Head of caudate nucleus (tissue), 42 donors: ENCODE results near the gene PLCH1.
A peak's percentile ranks its signal among the peaks of the same experiment; 100 is the strongest.

Experiments
- DNase-seq, 42 donors: peaks; one replicate each; pipeline versions ENCODE4 v3.0.0 to v3.0.0-alpha.2; 2020 to 2021; ENCODE audit warnings: mixed read lengths in 7 of 42
- intact Hi-C: fragments of 100-400 bp; cut with DNase I; formaldehyde crosslinking; loops from one replicate; pipeline ENCODE4 v1.15.0; 2022

PLCH1 gene

DNA sequence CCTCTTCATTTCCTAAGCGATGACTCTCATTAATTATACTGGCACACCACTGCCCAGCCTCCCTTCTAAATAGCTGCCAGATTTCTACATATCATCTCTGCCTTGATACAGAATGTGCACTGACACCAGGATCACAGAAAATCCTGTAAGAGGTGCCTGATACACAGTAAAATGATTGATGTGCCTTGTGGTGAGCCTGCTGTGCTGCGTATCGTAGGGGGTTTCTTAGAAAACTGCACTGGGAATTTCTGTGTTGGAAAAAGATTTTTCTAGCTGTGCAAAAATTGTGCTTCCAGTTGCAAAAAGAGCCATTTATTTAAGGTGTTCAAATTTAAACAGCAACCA lies 3.0 kb upstream of the PLCH1 start:
- intact Hi-C loops: no loop called here
- no peak for DNase-seq

- intact Hi-C loops: no loop called here
- DNase-seq: no peak
These were observed 2.5 kb upstream of the PLCH1 start for GRCh38 chr3:155747286-155747945.

DNA sequence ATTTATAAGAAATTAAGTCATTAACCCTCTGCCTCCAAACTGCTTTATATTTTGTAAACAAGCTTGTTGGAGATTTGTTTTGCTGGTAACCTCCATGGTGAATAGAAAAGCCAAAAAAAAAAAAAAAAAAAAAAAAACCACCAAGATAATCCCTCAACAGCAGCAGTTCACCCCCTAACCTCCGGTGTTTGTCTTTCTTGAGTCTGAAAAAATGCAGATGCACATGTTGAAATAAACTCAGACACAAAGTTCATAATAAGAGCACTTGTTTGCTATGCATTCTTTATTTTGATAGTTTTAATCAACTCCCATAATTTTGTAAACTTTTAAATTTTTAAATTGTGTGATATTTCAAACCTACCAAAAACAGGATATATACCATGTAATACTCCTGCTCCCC lies 1.8 kb upstream of the PLCH1 start:
- intact Hi-C loops: no loop called here
- no peak for DNase-seq

GRCh38 chr3:155745795-155746550 lies 1.1 kb upstream of the PLCH1 start:
- intact Hi-C loops: no loop called here

GRCh38 chr3:155744010-155744625 lies 753 bp downstream of the PLCH1 start:
- intact Hi-C loops: no loop called here
- peak in 41 of 42 donors; percentile 47 to 87 (median 71) for DNase-seq

More at GRCh38 chr3:155745795-155746550, 1.1 kb upstream of the PLCH1 start:
- peak in 32 of 42 donors; percentile 3 to 66 (median 24) for DNase-seq

- intact Hi-C loops: no loop called here
- DNase-seq: no peak
These were observed 1.3 kb downstream of the PLCH1 start for GRCh38 chr3:155743606-155744005.

DNA sequence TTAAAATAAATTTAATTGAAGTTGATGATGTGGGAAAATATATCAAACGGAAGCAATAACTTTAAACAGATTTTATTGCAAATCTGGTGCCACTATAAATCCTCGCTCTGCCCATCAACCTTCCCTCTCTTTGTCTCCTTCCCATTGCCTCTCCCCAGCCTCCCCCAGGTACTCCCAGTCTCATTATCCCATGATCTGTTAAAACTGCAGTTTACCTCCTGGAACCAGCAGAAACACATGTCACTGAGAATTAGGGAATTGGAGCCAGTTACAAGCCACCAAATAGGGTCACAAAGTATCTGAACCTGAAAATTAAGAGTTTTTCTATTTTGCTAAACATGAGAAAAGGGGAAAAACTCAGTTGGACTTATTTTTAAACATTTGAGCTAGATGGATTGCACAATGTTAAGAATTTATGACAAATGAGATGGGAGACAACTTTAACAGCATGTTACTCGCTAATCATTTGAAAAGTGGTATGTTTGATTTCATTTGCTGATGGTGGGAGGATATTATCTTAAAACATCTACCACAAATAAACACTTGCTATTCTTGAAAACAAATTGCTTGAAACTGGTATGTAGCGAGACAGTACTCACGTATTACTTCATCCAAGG lies 2.4 kb downstream of the PLCH1 start:
- intact Hi-C loops: no loop called here
- no peak for DNase-seq

GRCh38 chr3:155741603-155742002 lies 3.3 kb downstream of the PLCH1 start:
- no peak for DNase-seq
- intact Hi-C loops: no loop called here

DNA sequence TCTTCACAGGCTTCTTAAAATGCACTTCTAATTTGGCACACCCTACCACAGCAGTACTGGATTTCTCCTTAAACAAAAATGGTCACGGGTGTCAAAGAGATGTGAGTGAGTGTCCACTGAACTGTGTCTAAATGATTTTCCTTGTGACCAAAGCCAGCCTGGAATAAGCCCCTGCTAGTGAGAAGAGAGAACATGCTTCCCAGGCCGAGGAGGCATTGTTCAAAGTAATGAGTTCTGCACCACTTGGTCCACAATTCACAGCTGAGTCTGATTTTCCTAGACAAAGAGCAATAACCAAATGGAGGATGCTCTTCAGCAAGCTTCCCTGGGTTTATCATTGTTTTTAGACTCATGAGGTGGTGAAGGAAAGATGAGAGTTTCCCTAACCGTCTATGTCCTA lies 3.8 kb downstream of the PLCH1 start:
- peak in 2 of 42 donors; percentile 20 to 25 for DNase-seq
- intact Hi-C loops: no loop called here

DNA sequence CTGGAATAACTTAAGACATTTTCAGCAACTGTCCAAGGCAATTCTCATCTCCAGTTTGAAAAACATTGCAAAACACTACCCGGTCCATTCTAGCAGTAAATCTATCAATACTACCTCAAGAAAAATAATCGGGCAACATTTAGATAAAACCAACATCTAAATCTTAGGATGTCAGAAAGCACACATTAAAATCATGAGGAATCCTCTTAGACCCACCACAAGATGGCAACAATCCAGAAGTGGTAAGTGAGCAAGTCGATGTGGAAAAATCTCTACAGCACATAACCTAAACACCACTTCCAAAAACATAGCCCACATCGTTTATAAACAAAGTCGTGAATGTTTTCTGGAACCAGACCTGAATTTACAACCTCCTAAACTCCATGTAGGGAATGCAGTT lies 5.7 kb downstream of the PLCH1 start:
- intact Hi-C loops: no loop called here
- no peak for DNase-seq

- intact Hi-C loops: no loop called here
- no peak for DNase-seq
These were observed 6.2 kb downstream of the PLCH1 start for GRCh38 chr3:155738580-155739076.

GRCh38 chr3:155737844-155738460 lies 6.9 kb downstream of the PLCH1 start:
- DNase-seq: no peak
- intact Hi-C loops: no loop called here

DNA sequence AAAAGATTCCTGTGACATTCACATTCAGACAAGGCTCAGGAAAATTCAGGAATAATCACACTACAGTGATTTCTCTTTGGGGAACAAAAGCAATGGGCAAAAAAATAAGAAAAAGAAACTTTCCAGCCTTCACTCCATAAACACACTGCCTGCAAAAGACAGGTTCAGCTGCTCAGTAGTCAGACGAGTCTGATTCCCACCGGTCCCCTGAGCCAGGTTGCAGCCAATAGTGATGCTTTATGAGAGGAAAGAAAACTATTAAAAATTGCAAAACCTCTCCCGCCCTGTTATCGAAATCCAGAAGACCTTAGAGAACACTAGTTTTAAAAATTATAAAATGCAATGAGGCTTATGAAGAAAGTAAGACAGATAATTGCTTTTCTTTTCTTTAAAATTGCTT lies 8.5 kb downstream of the PLCH1 start:
- no peak for DNase-seq
- intact Hi-C loops: no loop called here

DNA sequence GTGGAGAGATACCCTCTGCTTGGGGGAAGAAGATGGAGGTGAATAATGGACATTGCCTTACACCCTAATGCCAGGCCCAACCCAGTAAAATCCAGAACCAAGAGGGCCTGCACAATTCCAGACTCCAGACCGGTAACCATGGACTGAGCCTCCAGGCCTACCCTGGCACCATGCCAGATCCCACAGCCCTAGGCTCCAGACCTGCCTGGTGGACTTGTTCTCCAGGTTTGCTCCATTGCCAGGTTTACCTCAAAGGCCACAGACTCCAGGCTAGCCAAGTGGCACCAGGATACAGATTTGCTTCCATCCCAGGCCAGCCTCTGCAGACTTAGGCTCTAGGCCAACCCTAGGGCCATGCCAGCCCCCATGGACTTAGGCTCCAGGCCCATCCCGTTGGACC lies 14.0 kb downstream of the PLCH1 start:
- intact Hi-C loops: no loop called here
- DNase-seq: no peak

GRCh38 chr3:155727836-155728235 lies 17.0 kb downstream of the PLCH1 start:
- intact Hi-C loops: no loop called here
- DNase-seq: no peak

DNA sequence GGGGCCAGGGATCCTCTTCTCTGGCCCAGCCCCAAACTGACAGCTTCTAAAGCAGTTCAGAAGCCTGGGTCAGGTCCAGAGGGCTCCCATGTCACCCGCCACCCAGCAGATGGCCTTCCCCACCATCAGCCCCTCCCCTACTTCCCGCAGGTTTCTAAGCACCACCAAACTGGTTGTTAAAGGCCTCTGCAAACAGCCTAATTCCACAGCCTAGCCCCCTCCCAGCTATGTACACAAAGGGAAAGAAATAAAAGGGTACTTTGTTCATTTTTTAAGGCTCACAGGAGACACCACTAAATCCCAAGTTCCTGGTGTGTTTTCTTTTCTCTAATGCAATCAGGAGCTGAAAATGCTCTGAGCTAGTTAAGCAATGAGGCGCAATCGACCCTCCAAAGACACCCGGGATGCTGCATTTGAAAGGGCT lies 30.6 kb downstream of the PLCH1 start:
- no peak for DNase-seq
- intact Hi-C loops: no loop called here

GRCh38 chr3:155712008-155712407 lies 32.9 kb downstream of the PLCH1 start:
- no peak for DNase-seq
- intact Hi-C loops: no loop called here

- intact Hi-C loops: loop anchor here (5.0 to 10.0 kb wide), 4 partner anchors 160 to 1370 kb away; no protein-coding TSS in a partner anchor
- peak in 10 of 42 donors; percentile 5 to 54 (median 18) for DNase-seq
These were observed 39.9 kb downstream of the PLCH1 start for GRCh38 chr3:155704771-155705559.
